Measurements from ENCODE around the gene EDA.
"Not testable (repeated sequence)": the region's sequence is repeated elsewhere in the genome, so short reads cannot be mapped to it uniquely, and the experiment has no call there.

Gene EDA

GRCh38 chrX:69961365-69962072 lies 345.6 kb downstream of the EDA start:
- DNase-seq = no peak

- DNase-seq = no peak
Observed at GRCh38 chrX:69968950-69969349, 353.0 kb downstream of the EDA start.

GRCh38 chrX:69969460-69969859 lies 353.5 kb downstream of the EDA start:
- no peak for DNase-seq

DNA sequence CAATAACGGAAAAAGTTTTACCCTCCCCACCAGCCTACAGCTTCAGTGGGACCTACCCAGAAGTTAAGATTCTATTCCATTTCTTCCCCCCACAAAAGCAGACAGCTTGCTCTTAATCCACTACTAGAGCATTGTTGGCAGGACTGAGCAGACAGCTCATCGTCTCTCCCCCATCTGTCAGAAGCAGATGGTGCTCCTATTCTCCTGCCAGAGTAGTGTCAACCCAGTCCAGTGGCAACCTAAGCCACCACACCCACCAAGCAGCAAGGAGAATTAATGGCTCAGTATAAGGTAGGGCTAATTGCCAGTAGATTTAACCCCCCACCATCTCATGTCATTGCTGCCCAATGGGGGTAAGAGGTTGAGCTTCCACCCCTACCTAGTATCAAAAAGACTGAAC lies 371.8 kb downstream of the EDA start:
- DNase-seq = no peak

- DNase-seq = no peak
Observed at GRCh38 chrX:69988955-69989394, 373.1 kb downstream of the EDA start.

- DNase-seq = no peak
Observed at GRCh38 chrX:69991685-69992084, 375.8 kb downstream of the EDA start.

GRCh38 chrX:69993494-69993893 lies 377.6 kb downstream of the EDA start:
- no peak for DNase-seq

GRCh38 chrX:69995362-69996112 lies 379.6 kb downstream of the EDA start:
- no peak for DNase-seq

DNA sequence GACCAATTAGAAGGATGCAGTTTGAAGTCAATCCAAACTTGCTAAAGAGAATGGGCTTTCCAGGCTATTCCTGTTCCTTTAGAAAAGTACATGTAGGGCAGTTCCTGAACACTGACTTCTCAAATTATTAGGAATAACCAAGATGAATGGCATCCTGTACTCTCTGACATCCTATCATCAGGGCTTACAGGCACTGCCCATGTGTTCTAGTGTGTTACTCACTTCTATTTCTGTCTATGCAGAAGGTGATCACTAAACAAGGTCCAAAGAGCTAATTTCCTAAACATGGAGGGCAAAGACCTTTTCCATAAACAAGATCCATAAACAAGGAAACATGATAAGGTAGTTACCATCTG lies 380.2 kb downstream of the EDA start:
- no peak for DNase-seq

DNA sequence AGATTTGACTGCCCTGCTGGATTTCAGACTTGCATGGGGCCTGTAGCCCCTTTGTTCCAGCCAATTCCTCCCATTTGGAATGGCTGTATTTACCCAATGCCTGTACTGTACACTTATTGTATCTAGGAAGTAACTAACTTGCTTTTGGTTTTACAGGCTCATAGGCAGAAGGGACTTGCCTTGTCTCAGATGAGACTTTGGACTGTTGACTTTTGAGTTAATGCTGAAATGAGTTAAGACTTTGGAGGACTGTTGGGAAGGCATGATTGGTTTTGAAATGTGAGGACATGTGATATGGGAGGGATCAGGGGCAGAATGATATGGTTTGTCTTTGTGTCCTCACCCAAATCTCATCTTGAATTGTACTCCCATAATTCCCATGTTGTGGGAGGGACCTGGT lies 382.4 kb downstream of the EDA start:
- not testable (repeated sequence) for DNase-seq

DNA sequence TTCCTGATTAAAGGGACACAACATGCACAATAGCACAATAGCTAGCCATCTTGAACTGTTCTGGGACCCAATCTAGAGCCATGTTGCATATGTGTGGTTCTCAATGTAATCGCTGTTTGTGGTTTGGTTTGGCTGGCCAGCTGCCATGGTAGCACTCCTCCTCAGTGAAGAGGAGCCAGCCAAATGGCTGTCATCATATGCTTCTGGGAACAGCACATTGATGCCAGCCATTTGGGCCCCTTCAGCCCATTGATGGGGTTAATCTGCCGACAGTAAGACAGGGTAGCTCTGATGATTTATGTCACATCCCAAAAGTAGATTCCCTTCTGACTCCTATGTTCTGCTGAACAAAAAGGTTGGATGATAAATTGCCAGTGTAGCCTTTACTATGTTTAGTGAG lies 385.4 kb downstream of the EDA start:
- DNase-seq = no peak

- no peak for DNase-seq
Observed at GRCh38 chrX:70001708-70002341, 385.9 kb downstream of the EDA start.

- DNase-seq = no peak
Observed at GRCh38 chrX:70007946-70008345, 392.0 kb downstream of the EDA start.

- DNase-seq = no peak
Observed at GRCh38 chrX:70009049-70009448, 393.1 kb downstream of the EDA start.

- no peak for DNase-seq
Observed at GRCh38 chrX:70009970-70010369, 394.1 kb downstream of the EDA start.

DNA sequence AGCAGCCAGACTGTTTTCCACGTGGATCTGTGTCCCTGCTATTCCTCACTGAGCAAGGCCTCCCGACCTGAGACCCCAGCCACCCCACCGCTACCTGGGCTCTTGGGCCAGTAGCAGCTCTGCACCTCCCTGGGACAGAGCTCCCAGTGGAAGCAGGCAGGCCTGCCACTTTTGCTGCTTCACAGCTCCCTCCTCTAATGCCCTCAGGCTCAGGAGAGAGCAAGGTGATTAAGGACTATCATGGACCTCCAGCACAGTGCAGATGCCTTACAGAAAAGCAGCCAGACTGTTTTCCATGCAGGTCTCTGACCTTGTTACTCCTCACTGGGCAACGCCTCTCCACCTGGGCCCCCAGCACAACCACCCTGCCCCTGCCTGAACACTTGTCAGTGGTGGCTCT lies 396.8 kb downstream of the EDA start:
- no peak for DNase-seq

DNA sequence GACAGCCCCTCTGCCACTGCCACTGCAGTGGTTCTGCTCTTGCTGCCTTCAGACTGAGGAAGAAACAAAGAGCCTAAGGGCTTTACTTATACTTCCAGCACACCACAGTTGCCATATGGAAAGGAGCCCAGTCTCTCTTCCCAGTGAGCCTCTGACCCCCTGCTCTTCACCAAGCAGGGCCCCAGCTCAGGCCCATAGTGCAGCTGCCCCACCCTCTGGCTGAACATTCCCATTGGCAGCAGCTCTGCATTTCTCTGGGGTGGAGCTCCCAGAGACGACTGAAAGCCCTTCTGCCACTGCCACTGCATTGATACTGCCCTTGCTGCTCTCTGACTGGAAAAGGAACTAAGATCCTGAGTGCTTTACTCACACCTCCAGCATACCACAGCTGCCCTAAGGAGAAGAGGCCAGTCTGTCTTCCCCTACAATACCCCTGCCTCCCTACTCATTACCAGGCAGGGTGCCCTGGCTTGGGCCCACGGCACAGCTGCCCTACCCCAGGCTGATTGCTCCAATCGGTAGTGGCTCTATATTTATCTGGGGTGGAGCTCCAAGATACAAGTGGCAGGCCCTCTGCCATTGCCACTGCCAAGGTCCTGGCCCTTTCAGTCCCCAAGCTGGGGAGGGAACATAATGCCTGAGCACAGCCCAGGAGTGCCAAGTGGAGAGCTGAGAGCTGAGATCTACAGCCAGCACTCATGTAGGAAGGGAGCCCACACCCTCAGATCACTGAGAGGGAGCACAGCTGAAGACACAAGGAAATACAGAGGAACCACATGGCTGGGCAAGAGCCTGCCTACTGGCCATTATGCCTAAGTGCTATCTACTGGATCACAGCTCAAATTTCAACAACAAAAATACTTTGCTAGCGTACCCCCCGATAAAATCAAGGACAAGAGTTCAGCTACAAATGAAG lies 397.8 kb downstream of the EDA start:
- no peak for DNase-seq

DNA sequence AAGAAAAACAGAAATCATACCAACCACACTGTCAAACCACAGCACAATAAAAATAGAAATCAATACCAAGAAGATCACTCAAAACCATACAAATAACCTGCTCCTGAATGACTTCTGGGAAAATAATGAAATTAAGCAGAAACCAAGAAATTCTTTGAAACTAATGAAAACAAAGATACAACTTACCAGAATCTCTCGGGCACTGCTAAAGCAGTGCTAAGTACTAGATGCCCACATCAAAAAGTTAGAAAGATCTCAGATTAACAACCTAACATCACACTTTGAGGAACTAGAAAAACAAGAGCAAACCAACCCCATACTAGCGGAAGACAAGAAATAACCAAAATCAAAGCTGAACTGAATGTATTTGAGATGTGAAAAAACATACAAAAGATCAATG lies 400.6 kb downstream of the EDA start:
- no peak for DNase-seq

DNA sequence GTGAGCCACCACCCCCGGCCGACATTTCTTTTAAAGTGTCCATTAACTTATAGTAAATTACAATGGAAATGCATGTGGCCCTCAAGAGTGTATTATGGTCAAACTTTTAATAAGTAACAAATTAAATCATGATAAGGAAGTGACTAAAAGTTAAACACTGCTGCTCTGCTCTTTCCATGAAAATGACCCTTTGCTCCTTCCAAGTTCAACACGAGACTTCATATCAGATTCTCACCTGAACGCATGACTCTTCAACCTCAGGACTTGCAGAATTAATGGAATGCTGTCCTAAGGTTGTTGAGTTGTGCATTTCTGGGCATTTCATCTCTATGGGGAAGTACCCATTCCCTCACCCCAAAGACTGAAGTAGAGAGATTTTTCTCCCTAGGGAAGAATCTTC lies 406.7 kb downstream of the EDA start:
- no peak for DNase-seq

GRCh38 chrX:70025464-70025863 lies 409.6 kb downstream of the EDA start:
- DNase-seq = no peak

- DNase-seq = no peak
Observed at GRCh38 chrX:70026112-70026850, 410.4 kb downstream of the EDA start.

DNA sequence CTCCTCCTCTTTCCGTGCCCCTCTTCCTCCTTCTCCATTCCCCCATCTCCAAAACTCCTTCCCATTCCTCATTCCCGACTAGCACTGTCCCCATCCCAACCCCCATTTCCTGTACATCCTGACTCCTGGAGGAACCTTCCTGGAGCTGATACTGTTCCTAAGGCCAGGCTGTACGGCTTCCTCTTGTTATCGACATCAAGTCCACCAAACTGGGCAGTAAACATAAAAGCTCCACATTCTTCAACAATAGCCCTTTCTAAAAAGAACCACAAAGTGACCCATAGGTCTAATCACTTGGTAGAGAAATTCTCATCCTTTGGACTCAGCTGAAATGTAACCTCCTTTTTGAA lies 410.9 kb downstream of the EDA start:
- DNase-seq = no peak

DNA sequence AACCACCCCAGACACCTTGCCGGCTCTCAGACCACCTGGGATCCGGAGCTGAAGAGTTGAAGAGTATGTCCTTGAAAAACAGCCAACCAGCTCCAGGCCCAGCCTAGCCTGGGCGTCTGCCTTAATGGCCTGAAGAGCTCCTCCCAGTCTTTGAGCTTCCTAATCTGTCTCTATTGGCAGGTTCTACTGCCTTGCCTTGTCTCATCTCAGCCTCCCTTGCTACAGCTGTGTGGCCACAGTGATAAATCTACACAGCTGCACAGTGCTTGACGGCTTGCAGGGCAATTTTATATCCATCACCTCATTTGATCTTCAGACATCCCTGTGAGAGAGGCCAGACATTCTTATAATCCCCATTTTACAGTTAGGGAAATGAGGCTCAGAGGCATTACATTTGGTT lies 413.9 kb downstream of the EDA start:
- no peak for DNase-seq
